ENCODE data around the gene MAD1L1.
A peak's percentile ranks its signal among the peaks of the same experiment; 100 is the strongest.
"Not testable (repeated sequence)": the region's sequence is repeated elsewhere in the genome, so short reads cannot be mapped to it uniquely, and the experiment has no call there.

MAD1L1 gene

GRCh38 chr7:1824882-1825646 is 407.7 kb downstream of the MAD1L1 start:
- not testable (repeated sequence) for DNase-seq (ENCODE audit: low read depth, low spot score)

- DNase-seq (ENCODE audit: low read depth, low spot score) = not testable (repeated sequence)
These were observed 408.4 kb downstream of the MAD1L1 start for GRCh38 chr7:1824151-1824881.

GRCh38 chr7:1823376-1824150 is 409.2 kb downstream of the MAD1L1 start:
- DNase-seq (ENCODE audit: low read depth, low spot score) = no peak

GRCh38 chr7:1819259-1819841 is 413.4 kb downstream of the MAD1L1 start:
- DNase-seq (ENCODE audit: low read depth, low spot score) = no peak

- no peak for DNase-seq (ENCODE audit: low read depth, low spot score)
These were observed 414.0 kb downstream of the MAD1L1 start for GRCh38 chr7:1818575-1819258.

- DNase-seq (ENCODE audit: low read depth, low spot score) = no peak
These were observed 415.6 kb downstream of the MAD1L1 start for GRCh38 chr7:1817061-1817712.

GRCh38 chr7:1816451-1816850 is 416.3 kb downstream of the MAD1L1 start:
- DNase-seq (ENCODE audit: low read depth, low spot score) = not testable (repeated sequence)

- DNase-seq (ENCODE audit: low read depth, low spot score) = not testable (repeated sequence)
These were observed 417.0 kb downstream of the MAD1L1 start for GRCh38 chr7:1815551-1816281.

GRCh38 chr7:1815051-1815481 is 417.7 kb downstream of the MAD1L1 start:
- DNase-seq (ENCODE audit: low read depth, low spot score) = no peak

GRCh38 chr7:1814089-1814811 is 418.5 kb downstream of the MAD1L1 start:
- no peak for DNase-seq (ENCODE audit: low read depth, low spot score)

GRCh38 chr7:1813394-1814088 is 419.2 kb downstream of the MAD1L1 start:
- DNase-seq (ENCODE audit: low read depth, low spot score) = no peak

- DNase-seq (ENCODE audit: low read depth, low spot score) = peak; percentile 51
These were observed 420.0 kb downstream of the MAD1L1 start for GRCh38 chr7:1812509-1813393.

- no peak for DNase-seq (ENCODE audit: low read depth, low spot score)
These were observed 420.8 kb downstream of the MAD1L1 start for GRCh38 chr7:1811850-1812508.

GRCh38 chr7:1810961-1811849 is 421.5 kb downstream of the MAD1L1 start:
- peak; percentile 23 for DNase-seq (ENCODE audit: low read depth, low spot score)

- no peak for DNase-seq (ENCODE audit: low read depth, low spot score)
These were observed 422.2 kb downstream of the MAD1L1 start for GRCh38 chr7:1810521-1810920.

GRCh38 chr7:1809601-1810258 is 423.0 kb downstream of the MAD1L1 start:
- no peak for DNase-seq (ENCODE audit: low read depth, low spot score)

All from astrocyte of the hippocampus (primary cell).